GM12878 (cell line): ENCODE results near the gene AIF1.

Source experiments
- CBX5 ChIP-seq: sonication (generic); IDR thresholded peaks from 2 replicates; pipeline ENCODE4 v1.6.1; 2016; ENCODE audit warnings: low read depth, moderate library complexity, mild to moderate bottlenecking, inconsistent platforms
- CEBPZ ChIP-seq: fragments of 150-350 bp; IDR thresholded peaks from 2 replicates; pipeline ENCODE4 v1.6.1; 2016; ENCODE audit warnings: low read depth, low read length
- CTCF ChIP-seq, 3 experiments: IDR thresholded peaks in 2 of 3; conservative IDR thresholded peaks in 1 of 3; 2 replicates each; pipeline ENCODE4 v1.5.1; 2011; ENCODE audit warnings: low read depth in 3 of 3, low read length in 3 of 3, mild to moderate bottlenecking in 3 of 3, control low read depth in 2 of 3, moderate library complexity in 2 of 3, inconsistent platforms in 1 of 3, mixed read lengths in 1 of 3; ENCODE audit not compliant: control insufficient read depth in 2 of 3, insufficient read depth in 1 of 3; ENCODE audit errors: extremely low read depth in 1 of 3
- ESRRA ChIP-seq: IDR thresholded peaks from 2 replicates; pipeline ENCODE4 v1.6.1; 2012; ENCODE audit warnings: mild to moderate bottlenecking, low read length, improper control_type of control experiment
- HDGF ChIP-seq: fragments of 450-650 bp; IDR thresholded peaks from 2 replicates; pipeline ENCODE4 v1.6.1; 2016; ENCODE audit warnings: antibody characterized with exemption
- IKZF2 ChIP-seq, 2 experiments: fragments of 450-650 bp; IDR thresholded peaks; 2 replicates each; pipeline ENCODE4 v1.6.1; 2017; ENCODE audit warnings: mild to moderate bottlenecking in 2 of 2, moderate library complexity in 2 of 2
- JUND ChIP-seq: IDR thresholded peaks from 2 replicates; pipeline ENCODE4 v1.6.1; 2012; ENCODE audit warnings: low read depth, mild to moderate bottlenecking, low read length, improper control_type of control experiment, moderate library complexity
- KDM1A ChIP-seq: fragments of 200-600 bp; sonication (generic); IDR thresholded peaks from 2 replicates; pipeline ENCODE4 v1.6.1; 2016; ENCODE audit warnings: borderline replicate concordance
- NR2F1 ChIP-seq: fragments of 450-650 bp; conservative IDR thresholded peaks from 2 replicates; pipeline ENCODE4 v1.6.1; 2017; ENCODE audit warnings: mild to moderate bottlenecking
- POLR2AphosphoS2 ChIP-seq: IDR thresholded peaks from 2 replicates; pipeline ENCODE4 v1.6.1; 2011; ENCODE audit warnings: low read depth, mild to moderate bottlenecking, low read length, improper control_type of control experiment, moderate library complexity
- RFX5 ChIP-seq: IDR thresholded peaks from 2 replicates; pipeline ENCODE4 v1.6.1; 2011; ENCODE audit warnings: low read depth, low read length, improper control_type of control experiment
- TAF1 ChIP-seq: IDR thresholded peaks from 2 replicates; pipeline ENCODE4 v1.6.1; 2011; ENCODE audit warnings: mild to moderate bottlenecking, low read depth, low read length, borderline replicate concordance
- TCF12 ChIP-seq: IDR thresholded peaks from 2 replicates; pipeline ENCODE4 v1.6.1; 2011; ENCODE audit warnings: low read depth, mild to moderate bottlenecking, low read length
- USF2 ChIP-seq: IDR thresholded peaks from 2 replicates; pipeline ENCODE4 v1.6.1; 2011; ENCODE audit warnings: low read depth, low read length, improper control_type of control experiment, borderline replicate concordance

- TF ChIP-seq TAF1 (no peak), RFX5 (no peak), USF2 (no peak), KDM1A (no peak), JUND (no peak), NR2F1 (no peak), POLR2AphosphoS2 (no peak), HDGF (no peak), CBX5 (no peak), CEBPZ (no peak), IKZF2 (IDR thresholded peaks at IDR 0.05) (no peak), TCF12 (no peak), ESRRA (no peak), CTCF (IDR thresholded peaks at IDR 0.05 in 2 of 3, conservative IDR thresholded peaks at IDR 0.05 in 1 of 3; ENCODE audit: control insufficient read depth in 2 of 3, extremely low read depth in 1 of 3, insufficient read depth in 1 of 3, low read depth in 3 of 3, low read length in 3 of 3) (no peak)
Measured at GRCh38 chr6:31634131-31634530, 19.1 kb downstream of the AIF1 start.
